GM12878 (cell line): Measurements from ENCODE around the gene B3GALNT2. TPM values are rescaled to one million over a fixed set of nuclear protein-coding genes. Genes with fewer than 3 reads are reported as not detected.
A peak's percentile ranks its signal among the peaks of the same experiment; 100 is the strongest.

Experiments
- BCL3 ChIP-seq: IDR thresholded peaks from 2 replicates; pipeline ENCODE4 v1.6.1; 2011; ENCODE audit warnings: borderline replicate concordance, low read depth, mild to moderate bottlenecking, moderate library complexity, low read length; ENCODE audit not compliant: insufficient read depth, poor library complexity, severe bottlenecking
- CBFB ChIP-seq: IDR thresholded peaks from 2 replicates; pipeline ENCODE4 v1.6.1; 2016; ENCODE audit warnings: antibody characterized with exemption, low read depth
- CREB1 ChIP-seq: IDR thresholded peaks from 2 replicates; pipeline ENCODE4 v1.6.1; 2012; ENCODE audit warnings: low read depth, mild to moderate bottlenecking, inconsistent platforms
- CUX1 ChIP-seq: IDR thresholded peaks from 2 replicates; pipeline ENCODE4 v1.6.1; 2012; ENCODE audit warnings: improper control_type of control experiment, low read depth, low read length; ENCODE audit not compliant: insufficient replicate concordance
- EZH2 ChIP-seq: IDR thresholded peaks from 2 replicates; pipeline ENCODE4 v1.6.1; 2012; ENCODE audit warnings: low read depth, mild to moderate bottlenecking, control low read depth, inconsistent platforms, low read length, borderline replicate concordance; ENCODE audit not compliant: control insufficient read depth
- HDAC2 ChIP-seq: fragments of 200-600 bp; sonication (generic); IDR thresholded peaks from 2 replicates; pipeline ENCODE4 v1.6.1; 2017
- IKZF1 ChIP-seq: fragments of 450-650 bp; conservative IDR thresholded peaks from 2 replicates; pipeline ENCODE4 v1.6.1; 2017; ENCODE audit warnings: antibody characterized with exemption, mild to moderate bottlenecking
- LARP7 ChIP-seq: fragments of 450-650 bp; IDR thresholded peaks from 2 replicates; pipeline ENCODE4 v1.6.1; 2017; ENCODE audit warnings: mild to moderate bottlenecking
- MEF2B ChIP-seq: fragments of 450-650 bp; IDR thresholded peaks from 2 replicates; pipeline ENCODE4 v1.6.1; 2018; ENCODE audit warnings: mild to moderate bottlenecking, moderate library complexity; ENCODE audit not compliant: partially characterized antibody, poor library complexity, severe bottlenecking
- PKNOX1 ChIP-seq: fragments of 450-650 bp; IDR thresholded peaks from 2 replicates; pipeline ENCODE4 v1.6.1; 2016; ENCODE audit warnings: mild to moderate bottlenecking
- RAD51 ChIP-seq: fragments of 450-650 bp; IDR thresholded peaks from 2 replicates; pipeline ENCODE4 v1.6.1; 2016; ENCODE audit warnings: moderate library complexity, mild to moderate bottlenecking, inconsistent platforms
- SIX5 ChIP-seq: IDR thresholded peaks from 2 replicates; pipeline ENCODE4 v1.6.1; 2011; ENCODE audit warnings: mild to moderate bottlenecking, low read depth, low read length, moderate library complexity; ENCODE audit not compliant: severe bottlenecking
- SMAD5 ChIP-seq: IDR thresholded peaks from 2 replicates; pipeline ENCODE4 v1.6.1; 2016; ENCODE audit warnings: antibody characterized with exemption, low read depth
- SPI1 ChIP-seq: IDR thresholded peaks from 2 replicates; pipeline ENCODE4 v1.6.1; 2011; ENCODE audit warnings: low read depth, mild to moderate bottlenecking, low read length, moderate library complexity, borderline replicate concordance; ENCODE audit not compliant: insufficient read depth
- SUPT20H ChIP-seq: IDR thresholded peaks from 2 replicates; pipeline ENCODE4 v1.6.1; 2011; ENCODE audit warnings: low read depth, mild to moderate bottlenecking, low read length, moderate library complexity, borderline replicate concordance; ENCODE audit not compliant: control insufficient read depth
- ZNF207 ChIP-seq: fragments of 450-650 bp; IDR thresholded peaks from 2 replicates; pipeline ENCODE4 v1.6.1; 2014; ENCODE audit warnings: antibody characterized with exemption, mild to moderate bottlenecking, borderline replicate concordance
- polyA plus RNA-seq, 11 experiments: library from polyadenylated mRNA; depleted of rRNA in 4 of 11; unstranded in 6 of 11; stranded (reverse) in 5 of 11; fragments of >200 nt; fragmentation: Nextera tagmentation in 4 of 11; fragmentation: Illumina TruSeq in 1 of 11; extraction: Ambion mirVana in 4 of 11; extraction: Trizol in 1 of 11; gene quantifications; 1 replicate in 1 of 11; 2 replicates in 10 of 11; pipeline versions ENCODE4 v1.2.1 to v1.2.3, GENCODE V29; 2011 to 2016; ENCODE audit warnings: inconsistent platforms in 2 of 11, missing spikeins in 2 of 11, low read depth in 1 of 11
- total RNA-seq, 4 experiments: library from RNA; depleted of rRNA in 3 of 4; stranded (reverse); fragments of >200 nt in 3 of 4; fragmentation: Illumina TruSeq in 1 of 4; extraction: Trizol in 1 of 4; gene quantifications; 2 replicates each; pipeline versions ENCODE4 v1.2.1 to v1.2.3, GENCODE V29; 2013 to 2021
- TF ChIP-seq, protein P1 (sequence below): fragments of 450-650 bp; IDR thresholded peaks from 2 replicates; pipeline ENCODE4 v1.6.1; 2016; ENCODE audit warnings: mild to moderate bottlenecking, moderate library complexity, borderline replicate concordance

The B3GALNT2 gene
- total and polyA plus RNA-seq, 10 of the 15 experiments (the other 5 are each of a cell fraction or from before 2014, with no cell fraction given), result 0.77 to 19.7 (median 12.7) TPM

DNA sequence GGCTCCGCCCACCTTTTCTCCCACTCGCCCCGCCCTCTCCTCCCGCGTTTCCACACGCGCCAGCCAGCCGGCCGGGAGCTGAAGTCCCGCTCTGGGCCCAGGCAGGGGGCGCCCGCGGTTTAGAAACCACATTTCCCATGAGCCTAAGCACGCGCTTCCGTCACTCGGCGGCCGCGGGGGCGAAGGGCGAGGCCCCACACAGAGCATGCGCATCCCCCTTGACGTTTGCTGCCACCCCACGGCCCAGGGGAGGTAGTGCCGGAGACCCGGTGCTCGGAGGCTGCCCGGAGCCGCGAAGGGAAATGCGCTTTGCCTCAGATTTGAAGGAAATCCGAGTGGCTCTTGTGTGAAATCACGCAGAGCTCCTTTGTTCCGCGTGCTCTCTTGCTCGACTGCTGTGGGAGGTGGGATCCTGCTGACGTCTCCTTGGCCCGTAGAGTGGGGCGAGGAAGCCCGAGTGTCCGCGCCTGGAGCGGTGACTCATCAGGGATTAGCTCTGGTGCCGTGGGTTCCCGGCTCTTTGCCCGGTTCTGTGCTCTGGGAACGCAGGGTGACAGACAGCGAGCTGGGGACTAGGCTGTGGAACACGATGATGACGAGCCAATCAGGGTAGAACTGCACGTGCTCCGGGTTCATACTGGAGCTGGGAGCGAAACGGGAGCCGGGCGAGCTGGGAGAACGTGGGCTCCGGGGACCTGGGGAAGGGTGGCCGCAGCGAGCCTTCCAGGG lies 406 bp upstream of the B3GALNT2 start (continued):
- no peak for TF ChIP-seq CUX1
- peak; percentile 98 for TF ChIP-seq IKZF1
- peak; percentile 91 for TF ChIP-seq CBFB
- TF ChIP-seq, protein P1, sequence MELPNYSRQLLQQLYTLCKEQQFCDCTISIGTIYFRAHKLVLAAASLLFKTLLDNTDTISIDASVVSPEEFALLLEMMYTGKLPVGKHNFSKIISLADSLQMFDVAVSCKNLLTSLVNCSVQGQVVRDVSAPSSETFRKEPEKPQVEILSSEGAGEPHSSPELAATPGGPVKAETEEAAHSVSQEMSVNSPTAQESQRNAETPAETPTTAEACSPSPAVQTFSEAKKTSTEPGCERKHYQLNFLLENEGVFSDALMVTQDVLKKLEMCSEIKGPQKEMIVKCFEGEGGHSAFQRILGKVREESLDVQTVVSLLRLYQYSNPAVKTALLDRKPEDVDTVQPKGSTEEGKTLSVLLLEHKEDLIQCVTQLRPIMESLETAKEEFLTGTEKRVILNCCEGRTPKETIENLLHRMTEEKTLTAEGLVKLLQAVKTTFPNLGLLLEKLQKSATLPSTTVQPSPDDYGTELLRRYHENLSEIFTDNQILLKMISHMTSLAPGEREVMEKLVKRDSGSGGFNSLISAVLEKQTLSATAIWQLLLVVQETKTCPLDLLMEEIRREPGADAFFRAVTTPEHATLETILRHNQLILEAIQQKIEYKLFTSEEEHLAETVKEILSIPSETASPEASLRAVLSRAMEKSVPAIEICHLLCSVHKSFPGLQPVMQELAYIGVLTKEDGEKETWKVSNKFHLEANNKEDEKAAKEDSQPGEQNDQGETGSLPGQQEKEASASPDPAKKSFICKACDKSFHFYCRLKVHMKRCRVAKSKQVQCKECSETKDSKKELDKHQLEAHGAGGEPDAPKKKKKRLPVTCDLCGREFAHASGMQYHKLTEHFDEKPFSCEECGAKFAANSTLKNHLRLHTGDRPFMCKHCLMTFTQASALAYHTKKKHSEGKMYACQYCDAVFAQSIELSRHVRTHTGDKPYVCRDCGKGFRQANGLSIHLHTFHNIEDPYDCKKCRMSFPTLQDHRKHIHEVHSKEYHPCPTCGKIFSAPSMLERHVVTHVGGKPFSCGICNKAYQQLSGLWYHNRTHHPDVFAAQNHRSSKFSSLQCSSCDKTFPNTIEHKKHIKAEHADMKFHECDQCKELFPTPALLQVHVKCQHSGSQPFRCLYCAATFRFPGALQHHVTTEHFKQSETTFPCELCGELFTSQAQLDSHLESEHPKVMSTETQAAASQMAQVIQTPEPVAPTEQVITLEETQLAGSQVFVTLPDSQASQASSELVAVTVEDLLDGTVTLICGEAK, result peak; percentile 38; the same call in 1 of the 2 replicates
- TF ChIP-seq PKNOX1, result peak; percentile 64
- peak; percentile 51 for TF ChIP-seq BCL3
- TF ChIP-seq RAD51, result no peak
- TF ChIP-seq SUPT20H, result no peak
- TF ChIP-seq SMAD5, result no peak; the same call in 1 of the 2 replicates
- peak; percentile 80 for TF ChIP-seq MEF2B
- peak; percentile 44; the same call in 1 of the 2 replicates for TF ChIP-seq ZNF207
- TF ChIP-seq EZH2, result no peak
- TF ChIP-seq HDAC2, result no peak
- peak; percentile 98 for TF ChIP-seq CREB1
- peak; percentile 91 for TF ChIP-seq SIX5
- peak; percentile 29; the same call in 1 of the 2 replicates for TF ChIP-seq SPI1
- 0 out of 2 replicates have a peak, but pooled peaks have one; percentile 23 for TF ChIP-seq LARP7
